IPS DF 19.7 (cell line): ENCODE data around the gene TMSB4X.
"Not testable (repeated sequence)": the region's sequence is repeated elsewhere in the genome, so short reads cannot be mapped to it uniquely, and the experiment has no call there.

Experiments used
- DNase-seq: peaks from one replicate; pipeline ENCODE4 v3.0.0-alpha.2; 2013; ENCODE audit warnings: low read depth, low spot score

The TMSB4X gene

DNA sequence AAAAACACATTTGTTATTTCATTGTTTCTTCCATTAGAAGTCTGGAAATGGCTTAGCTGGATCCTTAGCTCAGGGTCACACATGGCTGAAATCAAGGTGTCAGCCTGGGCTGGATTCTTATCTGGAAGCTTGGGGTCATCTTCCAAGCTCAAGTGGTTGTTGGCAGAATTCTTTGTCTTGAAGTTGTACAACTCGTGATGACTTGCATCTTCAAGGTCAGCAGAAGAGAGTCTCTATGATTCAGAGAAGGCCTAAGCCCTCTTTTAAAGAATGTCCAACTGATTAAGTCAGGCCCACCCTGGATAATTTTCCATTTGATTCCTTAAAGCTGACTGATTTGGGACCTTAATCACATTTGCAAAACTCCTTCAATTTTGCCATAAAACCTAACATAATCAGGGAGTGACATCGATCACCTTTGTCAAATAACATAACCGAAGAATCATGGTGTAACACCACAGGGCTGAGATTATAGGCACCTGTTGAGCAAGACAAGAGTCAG is 22.1 kb downstream of the TMSB4X start:
- no peak for DNase-seq

DNA sequence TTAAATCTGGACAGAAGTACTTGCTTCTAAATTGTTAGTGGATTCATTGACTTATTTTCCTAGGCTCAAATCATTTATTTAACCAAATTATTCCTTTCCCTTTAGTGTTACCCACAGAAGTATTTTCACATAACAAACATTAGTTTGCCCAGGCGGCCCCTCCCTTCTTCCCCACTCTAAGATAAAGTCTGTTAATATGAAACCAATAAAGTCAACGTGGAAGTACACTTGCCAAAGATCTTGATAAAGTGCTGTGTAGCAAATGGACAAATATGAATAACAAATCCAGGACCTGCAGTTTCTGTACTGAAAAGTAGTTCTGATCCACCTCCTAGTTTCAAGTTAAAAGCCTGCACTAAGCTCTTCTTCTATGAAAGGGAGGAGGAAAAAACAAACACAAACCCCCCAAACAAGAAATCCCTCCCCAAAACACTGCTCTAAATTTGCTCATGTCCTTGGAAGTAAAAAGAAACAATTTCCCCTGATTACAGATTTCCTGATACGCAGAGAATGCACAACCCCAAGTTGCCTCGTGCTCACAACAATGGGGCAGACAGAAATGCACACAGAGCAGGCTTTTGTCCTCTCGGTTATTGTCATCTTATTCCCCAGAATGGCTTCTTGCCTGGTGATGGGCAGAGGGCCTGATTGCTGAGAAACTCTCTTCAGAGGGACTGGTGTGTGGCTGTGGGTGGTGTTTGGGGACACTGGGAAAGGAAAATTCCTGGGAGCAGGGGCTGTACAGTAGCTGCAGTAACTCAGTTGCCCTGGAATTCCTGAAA is 23.2 kb downstream of the TMSB4X start:
- DNase-seq, result no peak

DNA sequence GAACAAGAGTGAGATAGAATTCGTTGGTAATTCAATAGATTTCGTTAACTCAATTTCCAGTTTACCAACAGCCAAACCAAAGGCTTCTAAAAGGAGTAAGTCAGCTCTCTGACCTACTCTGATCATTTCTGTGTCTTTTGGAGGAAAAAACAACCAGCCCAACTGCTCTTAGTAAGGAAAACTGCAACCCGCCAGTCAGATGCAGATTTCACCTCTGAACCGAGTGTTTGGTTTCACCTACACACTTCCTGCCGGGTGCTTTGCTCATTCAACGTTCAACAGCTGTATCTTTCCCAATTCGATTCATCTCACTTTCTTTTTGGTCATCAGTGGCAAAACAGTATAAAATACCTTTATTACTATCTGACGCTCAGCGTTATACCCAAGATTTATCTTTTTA is 24.5 kb downstream of the TMSB4X start:
- DNase-seq, result no peak

DNA sequence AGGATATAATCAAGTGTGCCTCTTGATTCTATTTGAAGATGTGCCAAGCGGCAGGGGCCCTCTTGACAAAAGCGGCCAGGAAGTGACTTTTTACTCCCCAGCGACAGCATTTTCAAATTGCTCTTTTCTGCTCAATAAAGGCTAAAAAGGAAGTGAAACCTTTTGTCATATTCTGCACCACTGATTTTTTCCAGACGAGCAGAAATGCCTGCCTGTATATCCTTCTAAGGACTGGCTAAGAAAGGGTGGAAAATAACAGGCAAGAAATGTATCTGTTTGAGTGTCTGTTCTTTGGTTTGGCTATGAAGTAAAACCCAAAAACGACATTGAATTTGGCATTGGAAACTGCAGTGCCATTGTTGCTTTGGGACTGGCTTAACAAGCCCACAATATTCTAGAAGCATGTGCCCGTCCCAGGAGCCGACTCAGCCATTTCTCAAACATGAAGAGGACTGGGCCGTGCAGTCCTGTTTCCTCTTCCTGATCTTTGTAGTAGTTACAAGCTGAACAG is 25.4 kb downstream of the TMSB4X start:
- no peak for DNase-seq

- no peak for DNase-seq
Measured at GRCh38 chrX:13001097-13001496, 26.2 kb downstream of the TMSB4X start.

- DNase-seq, result no peak
Measured at GRCh38 chrX:13001961-13002671, 27.2 kb downstream of the TMSB4X start.

- no peak for DNase-seq
Measured at GRCh38 chrX:13005661-13006473, 31.0 kb downstream of the TMSB4X start.

GRCh38 chrX:13007519-13008188 is 32.7 kb downstream of the TMSB4X start:
- DNase-seq, result no peak

GRCh38 chrX:13008189-13008533 is 33.3 kb downstream of the TMSB4X start:
- no peak for DNase-seq

DNA sequence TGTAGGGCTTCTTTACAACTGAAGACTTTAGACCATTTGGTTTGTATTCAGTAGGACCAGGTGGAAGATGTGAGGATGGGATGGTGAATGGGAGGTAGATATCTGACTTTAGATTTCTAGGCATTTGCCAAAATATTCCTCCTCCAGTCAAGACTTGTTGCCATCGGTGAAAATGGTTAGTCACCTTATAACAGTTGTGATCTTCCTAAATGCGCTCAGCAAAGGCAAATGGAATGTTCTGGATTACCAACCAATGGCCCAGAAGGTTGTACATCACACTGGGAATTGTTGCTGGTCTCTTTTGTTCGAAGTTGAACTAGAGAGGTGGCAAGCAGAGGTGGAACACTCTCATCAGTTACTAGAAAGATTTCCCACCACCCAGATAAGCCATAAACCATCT is 33.9 kb downstream of the TMSB4X start:
- DNase-seq, result no peak

- no peak for DNase-seq
Measured at GRCh38 chrX:13009273-13009672, 34.4 kb downstream of the TMSB4X start.

GRCh38 chrX:13009844-13010243 is 34.9 kb downstream of the TMSB4X start:
- DNase-seq, result no peak

DNA sequence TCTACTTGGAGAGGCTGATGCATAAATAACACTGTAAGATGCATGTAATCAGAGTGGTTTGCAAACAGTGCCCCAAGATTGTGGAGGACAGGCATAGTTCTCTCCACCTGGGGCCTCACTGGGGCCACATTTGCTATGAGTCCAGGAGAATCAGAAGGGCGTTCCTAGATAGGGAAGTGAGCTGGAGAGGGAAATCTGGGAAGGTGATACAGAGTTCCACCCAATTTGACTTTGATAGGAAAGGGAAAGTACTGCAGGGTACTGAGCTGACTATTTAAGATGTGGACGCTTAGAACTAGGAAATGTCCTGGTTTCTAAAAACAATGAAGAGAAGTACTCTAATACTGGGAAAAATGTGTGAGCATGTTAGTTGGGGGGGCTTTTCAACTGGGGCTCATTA is 35.6 kb downstream of the TMSB4X start:
- no peak for DNase-seq

DNA sequence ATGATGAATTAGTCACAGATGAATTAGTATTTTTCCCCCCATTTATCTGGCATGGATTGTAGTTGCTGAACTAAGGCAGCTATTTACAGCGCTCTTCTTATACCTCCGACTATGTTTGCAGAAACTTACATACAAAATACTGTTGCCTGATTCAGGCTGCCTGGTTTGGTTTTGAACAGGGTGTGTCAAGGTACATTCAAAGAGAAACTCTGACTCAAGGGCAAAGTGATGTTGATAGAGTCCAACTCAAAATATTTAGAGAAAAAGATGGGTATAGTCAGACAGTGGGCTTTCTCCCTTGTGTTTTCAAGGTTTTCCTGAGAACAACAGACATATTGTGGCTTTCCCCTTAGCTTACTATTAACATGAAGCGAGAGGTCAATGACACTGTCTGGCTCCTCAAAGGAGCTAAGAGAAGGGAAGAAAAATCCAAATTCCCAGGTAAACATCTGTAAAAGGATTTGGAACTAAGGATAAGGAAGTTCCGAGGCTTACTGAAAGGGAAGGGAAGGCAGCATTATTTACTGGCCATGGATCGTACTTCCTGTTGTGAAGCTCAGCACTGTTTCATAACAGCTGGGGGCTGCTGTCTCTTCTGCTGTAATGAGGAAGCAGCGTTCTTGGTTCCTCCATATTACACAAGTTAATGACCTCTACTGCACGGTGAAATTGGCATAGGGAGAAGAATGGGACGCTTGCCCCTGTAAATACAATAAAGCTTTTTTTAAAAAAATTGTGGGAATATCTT is 38.6 kb downstream of the TMSB4X start:
- DNase-seq, result no peak

DNA sequence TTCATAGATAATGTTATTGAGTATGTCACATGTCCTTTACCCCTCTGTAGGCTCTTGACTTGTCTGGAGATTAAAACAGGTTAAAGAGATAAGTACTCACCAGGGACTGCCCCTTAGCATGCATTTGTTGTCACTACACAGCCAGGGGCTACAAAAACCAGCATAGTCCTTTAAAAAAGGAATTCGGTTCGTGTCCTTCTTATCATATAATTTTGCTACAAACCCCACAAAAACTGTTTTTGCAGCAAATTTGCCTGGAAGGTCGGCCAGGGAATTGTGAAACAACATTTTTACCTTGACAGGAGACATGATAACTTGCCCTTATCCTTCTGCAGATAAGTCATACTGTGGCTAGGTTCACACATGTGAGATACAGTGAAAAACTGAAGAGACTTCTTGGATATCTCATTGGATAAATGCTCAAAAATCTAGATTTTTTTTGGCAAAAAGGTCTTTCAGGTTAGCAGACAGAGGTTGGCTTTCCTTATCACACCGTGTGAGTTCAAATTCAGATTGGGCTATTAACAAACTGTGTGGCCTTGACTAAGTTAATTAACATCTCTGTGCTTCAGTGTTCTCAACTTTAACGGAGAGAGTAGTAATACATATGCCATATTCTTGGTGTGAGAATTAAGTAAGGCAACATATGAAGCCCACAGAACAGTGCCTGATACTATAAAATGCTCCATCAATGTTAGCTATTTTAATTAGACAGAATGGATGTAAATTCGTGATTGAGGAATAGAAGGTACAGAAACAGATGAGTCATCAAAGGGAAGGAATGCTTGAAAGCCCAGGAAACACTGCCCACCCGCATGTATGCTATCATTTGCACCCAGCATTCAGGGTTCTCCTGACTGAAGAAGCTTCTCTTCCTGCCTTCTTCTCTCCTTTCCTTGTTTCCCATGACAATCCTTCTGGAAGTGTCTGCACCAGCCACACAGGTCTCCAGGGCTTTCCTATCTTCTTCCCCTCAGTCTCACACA is 39.5 kb downstream of the TMSB4X start:
- DNase-seq, result no peak

- no peak for DNase-seq
Measured at GRCh38 chrX:13015536-13016236, 40.8 kb downstream of the TMSB4X start.

DNA sequence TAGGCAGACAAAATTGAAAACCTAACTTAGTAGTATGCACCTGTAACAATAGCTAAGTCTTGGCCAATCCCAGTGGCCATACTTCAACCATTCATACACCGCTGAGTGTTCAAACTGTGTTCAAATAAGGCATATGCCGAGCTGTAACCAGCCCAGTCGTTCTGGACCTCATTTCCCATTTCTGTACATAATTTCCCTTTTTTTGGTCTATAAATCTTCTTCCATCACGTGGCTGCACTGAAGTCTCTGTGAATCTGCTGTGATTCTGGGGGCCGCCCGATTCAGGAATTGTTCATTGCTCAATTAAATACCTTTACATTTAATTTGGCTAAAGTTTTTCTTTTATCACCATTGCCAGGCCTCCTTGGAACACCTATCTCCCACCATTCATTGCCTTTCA is 41.8 kb downstream of the TMSB4X start:
- not testable (repeated sequence) for DNase-seq

DNA sequence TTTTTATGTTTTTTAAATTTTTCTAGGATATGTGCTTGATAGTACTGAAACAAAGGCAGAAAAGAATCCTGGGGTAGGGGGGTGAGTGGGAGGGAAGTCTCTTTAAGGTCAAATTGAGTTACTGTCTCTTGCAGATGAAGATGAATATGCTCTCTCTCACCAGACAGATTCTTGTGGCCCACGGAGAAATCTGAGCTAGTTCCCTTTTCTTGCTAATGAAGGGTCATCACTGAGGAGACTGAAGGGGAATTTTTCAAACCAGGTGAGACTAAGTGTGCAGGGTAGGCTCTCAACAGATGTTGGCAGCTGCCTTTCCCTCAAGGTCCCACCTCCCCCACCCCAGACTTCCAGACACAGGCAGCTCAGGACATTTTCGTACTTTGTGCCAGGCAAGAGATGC is 48.0 kb downstream of the TMSB4X start:
- DNase-seq, result no peak

- DNase-seq, result no peak
Measured at GRCh38 chrX:13023567-13023966, 48.7 kb downstream of the TMSB4X start.
